Left lung (tissue), 10 donors: Measurements from ENCODE around the gene SMPX. TPM values are rescaled to one million over a fixed set of nuclear protein-coding genes. Genes with fewer than 3 reads are reported as not detected.
A peak's percentile ranks its signal among the peaks of the same experiment; 100 is the strongest.

Experiments
- ATAC-seq: fragments of 200-7000 bp; cut with Tn5 transposase; one replicate; pipeline ENCODE4 v1.9.1; 2020; ENCODE audit warnings: moderate library complexity
- DNase-seq, 4 donors: peaks; one replicate each; pipeline ENCODE4 v3.0.0-alpha.2; 2013 to 2020
- H3K27ac ChIP-seq, 2 donors: fragments of 200-600 bp; sonication (generic) in 1 of 2; one replicate each; pipeline versions ENCODE4 v1.5.0 to v1.8.0; 2020 to 2021
- H3K27me3 ChIP-seq, 2 donors: fragments of 200-600 bp; sonication (generic) in 1 of 2; one replicate each; pipeline versions ENCODE4 v1.5.0 to v1.8.0; 2020 to 2021
- H3K36me3 ChIP-seq, 2 donors: fragments of 200-600 bp; sonication (generic) in 1 of 2; one replicate each; pipeline versions ENCODE4 v1.5.0 to v1.8.0; 2020 to 2021
- H3K4me1 ChIP-seq, 2 donors: fragments of 200-600 bp; one replicate each; pipeline ENCODE4 v1.8.0; 2021
- H3K4me3 ChIP-seq, 2 donors: fragments of 200-600 bp; sonication (generic) in 1 of 2; one replicate each; pipeline versions ENCODE4 v1.5.0 to v1.8.0; 2020 to 2021; ENCODE audit warnings: mild to moderate bottlenecking in 1 of 2
- H3K9me3 ChIP-seq, 2 donors: fragments of 200-600 bp; sonication (generic) in 1 of 2; one replicate each; pipeline versions ENCODE4 v1.5.0 to v1.8.0; 2020 to 2021
- CTCF ChIP-seq, 2 donors: fragments of 200-600 bp; sonication (generic) in 1 of 2; IDR thresholded peaks; one replicate each; pipeline versions ENCODE4 v1.5.0 to v1.8.0; 2021; ENCODE audit warnings: antibody characterized with exemption in 2 of 2
- intact Hi-C, 2 donors: fragments of 100-400 bp; cut with DNase I; formaldehyde crosslinking; loops; one replicate each; pipeline versions ENCODE4 v1.11.2 to v1.14.2; 2022
- polyA plus RNA-seq, 6 donors: library from polyadenylated mRNA; unstranded; fragments of 120-200 nt; gene quantifications; one replicate each; pipeline ENCODE4 v1.2.1, GENCODE V29; 2013; ENCODE audit not compliant: insufficient read length in 6 of 6
- total RNA-seq, 2 donors: library from RNA; stranded (reverse); fragmentation: NEBNext Ultra II Directional; extraction: Animal tissue kit (Norgen Biotek cat#: 25700); gene quantifications; one replicate each; pipeline ENCODE4 v1.2.1, GENCODE V29; 2021
- donor health status: DM: no; HTN: yes; CAD: no.
- donor health status: DM: no; HTN: no; CAD: no.

SMPX gene
- total and polyA plus RNA-seq, 8 donors = 3.2 to 10.0 (median 7.7) TPM; not detected in 2

DNA sequence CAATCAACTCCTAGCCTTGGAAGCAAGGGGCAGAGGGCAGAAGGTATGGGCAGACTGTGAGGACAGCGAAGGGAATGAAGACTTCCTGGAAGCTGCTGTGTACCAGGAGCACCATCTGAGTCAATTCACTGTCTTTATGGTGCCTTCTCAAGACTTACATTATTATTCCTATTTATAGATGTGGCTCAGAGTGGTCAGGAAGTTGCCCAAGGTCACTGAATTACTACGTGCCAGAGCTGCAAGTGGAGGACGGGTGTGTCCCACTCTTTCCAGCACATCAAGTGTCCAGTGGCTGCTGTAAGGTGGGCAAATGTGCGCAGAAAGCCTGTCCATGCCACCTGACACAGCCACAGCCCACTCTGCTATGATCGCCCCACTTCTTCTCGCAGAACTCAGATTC is 32.0 kb downstream of the SMPX start:
- H3K36me3 ChIP-seq = no peaks in the 10 kb centered on the region
- ATAC-seq = no peak

GRCh38 chrX:21725496-21725895 is 32.4 kb downstream of the SMPX start:
- TF ChIP-seq CTCF (IDR thresholded peaks at IDR 0.05) = no peak
- Histone ChIP-seq H3K27ac (no peak overlapping the region), H3K4me1 (no peaks in the 10 kb centered on the region), H3K36me3 (no peaks in the 10 kb centered on the region), H3K9me3 (no peaks in the 10 kb centered on the region), H3K4me3 (no peak overlapping the region), H3K27me3 (no peaks in the 10 kb centered on the region)
- DNase-seq (peak in 1 of 4 donors; percentile 44), ATAC-seq (no peak)
- intact Hi-C loops = no loop called here

More for the DNA sequence above, 32.0 kb downstream of the SMPX start:
- Histone ChIP-seq H3K9me3 (no peaks in the 10 kb centered on the region), H3K4me1 (no peaks in the 10 kb centered on the region), H3K27ac (no peak overlapping the region), H3K4me3 (no peak overlapping the region), H3K27me3 (no peaks in the 10 kb centered on the region)
- no peak for DNase-seq
- TF ChIP-seq CTCF (IDR thresholded peaks at IDR 0.05) = no peak
- intact Hi-C loops = no loop called here

GRCh38 chrX:21723814-21724213 is 34.1 kb downstream of the SMPX start:
- Histone ChIP-seq H3K4me1 (no peaks in the 10 kb centered on the region), H3K36me3 (no peaks in the 10 kb centered on the region), H3K27ac (no peak overlapping the region), H3K27me3 (no peaks in the 10 kb centered on the region), H3K9me3 (no peaks in the 10 kb centered on the region), H3K4me3 (no peak overlapping the region)
- no peak for DNase-seq
- no peak for TF ChIP-seq CTCF (IDR thresholded peaks at IDR 0.05)
- ATAC-seq = no peak
- intact Hi-C loops = no loop called here

DNA sequence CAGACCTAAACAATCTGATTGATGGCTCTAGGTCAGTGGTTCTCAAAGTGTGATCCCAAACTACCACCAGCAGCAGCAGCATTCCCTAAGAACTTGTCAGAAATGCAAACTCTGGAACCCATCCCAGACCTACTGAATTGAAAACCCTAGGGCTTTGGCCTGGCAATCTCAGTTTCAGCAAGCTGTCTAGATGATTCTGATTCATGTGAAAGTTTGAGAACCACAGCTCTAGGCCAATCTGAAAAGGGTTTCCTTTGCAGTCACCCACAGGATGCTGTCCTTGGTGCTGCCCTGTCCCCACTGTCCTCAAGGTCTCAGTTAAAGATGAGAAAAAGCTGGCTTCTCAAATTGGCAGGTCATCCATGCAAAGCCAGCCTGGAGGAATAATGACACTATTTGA is 34.8 kb downstream of the SMPX start:
- TF ChIP-seq CTCF (IDR thresholded peaks at IDR 0.05) = no peak
- no peak for DNase-seq
- H3K4me1 ChIP-seq = no peaks in the 10 kb centered on the region
- H3K9me3 ChIP-seq = no peaks in the 10 kb centered on the region
- H3K27ac ChIP-seq = no peak overlapping the region
- H3K4me3 ChIP-seq = no peak overlapping the region
- ATAC-seq = no peak
- no peaks in the 10 kb centered on the region for H3K27me3 ChIP-seq
- intact Hi-C loops = no loop called here
- H3K36me3 ChIP-seq = no peaks in the 10 kb centered on the region

DNA sequence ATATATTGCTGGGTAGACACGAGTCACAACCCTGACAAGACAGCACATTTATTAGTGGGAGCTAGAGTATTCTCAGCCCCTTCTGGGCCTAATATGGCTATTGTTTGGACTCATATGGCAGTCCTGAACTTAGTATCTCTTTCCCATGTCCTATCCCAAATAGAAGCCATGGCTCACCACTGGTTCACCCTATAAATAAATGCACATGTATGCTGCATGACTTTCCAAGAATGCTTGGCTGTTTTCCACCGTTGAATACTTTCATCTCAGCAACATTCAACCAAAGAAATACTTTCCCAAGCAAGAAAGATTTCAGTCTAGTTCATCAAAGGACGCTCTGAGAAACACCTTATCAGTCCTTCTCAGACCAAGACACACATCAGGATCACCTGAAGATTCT is 36.7 kb downstream of the SMPX start:
- Histone ChIP-seq H3K36me3 (no peaks in the 10 kb centered on the region), H3K27ac (no peak overlapping the region), H3K27me3 (no peaks in the 10 kb centered on the region), H3K4me1 (no peaks in the 10 kb centered on the region), H3K9me3 (no peaks in the 10 kb centered on the region), H3K4me3 (no peak overlapping the region)
- intact Hi-C loops = no loop called here
- ATAC-seq (no peak), DNase-seq (no peak)
- no peak for TF ChIP-seq CTCF (IDR thresholded peaks at IDR 0.05)
